A549 (cell line): Measurements from ENCODE around the gene APCDD1L. TPM values are rescaled to one million over a fixed set of nuclear protein-coding genes. Genes with fewer than 3 reads are reported as not detected.

ENCODE experiments used
- ATAC-seq, 2 experiments: fragments of 200-7000 bp in 1 of 2; fragments of >200 bp in 1 of 2; cut with Nextera tagmentation in 1 of 2; cut with Tn5 transposase in 1 of 2; 3 replicates each; pipeline versions ENCODE4 v1.8.0 to v1.9.1; 2018 to 2020; ENCODE audit warnings: mild to moderate bottlenecking in 1 of 2, moderate library complexity in 1 of 2
- CTCF ChIA-PET: fragments of 300-600 bp; sonication (Branson Sonifier 250); formaldehyde crosslinking; extraction: SDS; loops from one replicate; lab custom pipeline; 2021; ENCODE audit warnings: antibody characterized with exemption, inconsistent platforms; lab: Yijun Ruan, JAX
- POLR2A ChIA-PET: fragments of 350-600 bp; formaldehyde crosslinking; extraction: SDS; loops from one replicate; lab custom pipeline; 2021; ENCODE audit warnings: antibody characterized with exemption, inconsistent platforms; lab: Yijun Ruan, JAX
- DNase-seq, 2 experiments: peaks; one replicate each; pipeline versions ENCODE4 v3.0.0 to v3.0.0-alpha.2; 2011 to 2016; ENCODE audit warnings: low read depth in 1 of 2, low spot score in 1 of 2
- FAIRE-seq: peaks from 2 replicates; lab custom pipeline; 2011; peaks lifted over from hg19 to GRCh38; lab: Jason Lieb, UNC
- H3K27ac ChIP-seq, 2 experiments: fragments of >200 bp; sonication (Bioruptor Twin); formaldehyde crosslinking; 3 replicates each; pipeline ENCODE4 v1.5.1; 2016 to 2017
- H3K4me1 ChIP-seq: fragments of >200 bp; sonication (Bioruptor Twin); formaldehyde crosslinking; 3 replicates; pipeline ENCODE4 v1.6.1; 2016
- H3K4me2 ChIP-seq: fragments of >200 bp; sonication (Bioruptor Twin); formaldehyde crosslinking; 3 replicates; pipeline ENCODE4 v1.6.1; 2016
- H3K4me3 ChIP-seq: fragments of >200 bp; sonication (Bioruptor Twin); formaldehyde crosslinking; 3 replicates; pipeline ENCODE4 v1.5.1; 2016
- H3K9me3 ChIP-seq: fragments of >200 bp; sonication (Bioruptor Twin); formaldehyde crosslinking; 3 replicates; pipeline ENCODE4 v1.6.1; 2016
- BCL3 ChIP-seq: fragments of >200 bp; sonication (Bioruptor Twin); formaldehyde crosslinking; IDR thresholded peaks from 3 replicates; pipeline ENCODE4 v1.6.1; 2016
- BHLHE40 ChIP-seq: IDR thresholded peaks from 2 replicates; pipeline ENCODE4 v1.6.1; 2012; ENCODE audit warnings: low read depth, low read length, inconsistent platforms
- CHD4 ChIP-seq: fragments of 200-600 bp; sonication (generic); IDR thresholded peaks from 2 replicates; pipeline ENCODE4 v1.6.1; 2016; ENCODE audit warnings: antibody characterized with exemption, mild to moderate bottlenecking, borderline replicate concordance
- CTCF ChIP-seq: fragments of >200 bp; sonication (Bioruptor Twin); formaldehyde crosslinking; IDR thresholded peaks from 3 replicates; pipeline ENCODE4 v1.5.1; 2016
- EHMT2 ChIP-seq: fragments of 200-600 bp; sonication (generic); IDR thresholded peaks from 2 replicates; pipeline ENCODE4 v1.6.1; 2016; ENCODE audit warnings: antibody characterized with exemption, low read depth, mild to moderate bottlenecking, moderate library complexity
- EP300 ChIP-seq, 2 experiments: fragments of >200 bp; sonication (Bioruptor Twin); formaldehyde crosslinking; IDR thresholded peaks; 2 replicates in 1 of 2; 3 replicates in 1 of 2; pipeline ENCODE4 v1.6.1; 2016 to 2017
- GATA3 ChIP-seq: IDR thresholded peaks from 2 replicates; pipeline ENCODE4 v1.6.1; 2012; ENCODE audit warnings: borderline replicate concordance
- HES2 ChIP-seq: fragments of >200 bp; sonication (Bioruptor Twin); formaldehyde crosslinking; IDR thresholded peaks from 2 replicates; pipeline ENCODE4 v1.6.1; 2016
- HOXA7 ChIP-seq: fragments of 250-450 bp; sonication (Bioruptor Pico); IDR thresholded peaks from 2 replicates; pipeline ENCODE4 v1.5.0; 2020; ENCODE audit warnings: mild to moderate bottlenecking, moderate library complexity
- HOXB13 ChIP-seq: fragments of 250-450 bp; sonication (Bioruptor Pico); IDR thresholded peaks from 2 replicates; pipeline ENCODE4 v1.5.0; 2020; ENCODE audit warnings: low read depth, mild to moderate bottlenecking, moderate library complexity
- HOXB5 ChIP-seq: fragments of 250-450 bp; sonication (Bioruptor Pico); IDR thresholded peaks from 2 replicates; pipeline ENCODE4 v1.5.0; 2020; ENCODE audit warnings: mild to moderate bottlenecking, moderate library complexity
- JUN ChIP-seq, 2 experiments: fragments of >200 bp; sonication (Bioruptor Twin); formaldehyde crosslinking; IDR thresholded peaks; 2 replicates in 1 of 2; 3 replicates in 1 of 2; pipeline ENCODE4 v1.6.1; 2016 to 2017
- MAX ChIP-seq: IDR thresholded peaks from 2 replicates; pipeline ENCODE4 v1.6.1; 2012
- NPAS2 ChIP-seq: fragments of 250-450 bp; sonication (Bioruptor Pico); IDR thresholded peaks from 2 replicates; pipeline ENCODE4 v1.8.0; 2022; ENCODE audit warnings: mild to moderate bottlenecking, moderate library complexity, borderline replicate concordance
- PHF8 ChIP-seq: fragments of 200-600 bp; sonication (generic); IDR thresholded peaks from 2 replicates; pipeline ENCODE4 v1.6.1; 2016; ENCODE audit warnings: low read depth, mild to moderate bottlenecking, antibody characterized with exemption, moderate library complexity, borderline replicate concordance
- POLR2A ChIP-seq: IDR thresholded peaks from 2 replicates; pipeline ENCODE4 v1.6.1; 2012; ENCODE audit warnings: mild to moderate bottlenecking, low read length
- RAD21 ChIP-seq, 2 experiments: fragments of >200 bp in 1 of 2; sonication (Bioruptor Twin) in 1 of 2; formaldehyde crosslinking in 1 of 2; IDR thresholded peaks in 1 of 2; conservative IDR thresholded peaks in 1 of 2; 2 replicates in 1 of 2; 3 replicates in 1 of 2; pipeline ENCODE4 v1.6.1; 2012 to 2018; ENCODE audit warnings: inconsistent platforms in 1 of 2
- RARB ChIP-seq: fragments of 250-450 bp; sonication (Bioruptor Pico); IDR thresholded peaks from 2 replicates; pipeline ENCODE4 v1.8.0; 2021; ENCODE audit warnings: mild to moderate bottlenecking, moderate library complexity
- SMC3 ChIP-seq: fragments of >200 bp; sonication (Bioruptor Twin); formaldehyde crosslinking; IDR thresholded peaks from 3 replicates; pipeline ENCODE4 v1.6.1; 2018; ENCODE audit warnings: inconsistent platforms
- SREBF2 ChIP-seq: fragments of 450-650 bp; IDR thresholded peaks from 2 replicates; pipeline ENCODE4 v1.6.1; 2014; ENCODE audit warnings: mild to moderate bottlenecking, moderate library complexity
- TFCP2L1 ChIP-seq: fragments of 250-450 bp; sonication (Bioruptor Pico); IDR thresholded peaks from 2 replicates; pipeline ENCODE4 v1.5.0; 2021; ENCODE audit warnings: mild to moderate bottlenecking
- ZC3H11A ChIP-seq: fragments of 450-650 bp; IDR thresholded peaks from 2 replicates; pipeline ENCODE4 v1.6.1; 2014; ENCODE audit warnings: antibody characterized with exemption, mild to moderate bottlenecking
- ZFP36 ChIP-seq: fragments of 450-650 bp; IDR thresholded peaks from 2 replicates; pipeline ENCODE4 v1.6.1; 2014; ENCODE audit warnings: borderline replicate concordance; ENCODE audit not compliant: partially characterized antibody
- WGBS: methylation state at CpG from one replicate; pipeline ENCODE4 v1.1.6; 2017; ENCODE audit errors: missing lambda C conversion rate; 5-methylcytosine and 5-hydroxymethylcytosine counted together
- polyA plus RNA-seq, 4 experiments: library from polyadenylated mRNA; depleted of rRNA in 3 of 4; stranded (reverse); fragments of >200 nt; fragmentation: RNase III in 1 of 4; extraction: RNeasy Plus Mini Kit Qiagen cat#74134 plus additional on column Dnase treatment in 1 of 4; gene quantifications; 2 replicates in 3 of 4; 3 replicates in 1 of 4; pipeline ENCODE4 v1.2.3, GENCODE V29; 2011 to 2017

APCDD1L gene
- polyA plus RNA-seq, 2 of the 4 experiments (the other 2 are of a cell fraction) = not detected

GRCh38 chr20:58473453-58474425 lies 41.5 kb downstream of the APCDD1L start:
- TF ChIP-seq ZFP36 = no peak
- no peak for TF ChIP-seq NPAS2 (CRISPR knock-in tag)
- no peak for TF ChIP-seq RARB (CRISPR knock-in tag)
- WGBS = 75% methylated on average over 13 of the region's 13 CpGs
- H3K4me2 ChIP-seq = no peak overlapping the region
- ChIA-PET CTCF (no interaction called here), POLR2A (no interaction called here)
- FAIRE-seq = no peak
- no peaks in the 10 kb centered on the region for H3K4me1 ChIP-seq
- no peak for ATAC-seq
- DNase-seq = no peak
- H3K27ac ChIP-seq = no peak overlapping the region
- H3K4me3 ChIP-seq = no peak overlapping the region
- H3K9me3 ChIP-seq = peaks cover 21% of the 10 kb centered on the region; the same call in 2 of the 3 replicates

- Histone ChIP-seq H3K4me3 (no peak overlapping the region), H3K9me3 (peaks cover 8% of the 10 kb centered on the region; the same call in 1 of the 3 replicates), H3K4me1 (no peaks in the 10 kb centered on the region), H3K27ac (no peak overlapping the region), H3K4me2 (no peak overlapping the region)
- no peak for DNase-seq
- ChIA-PET CTCF (interaction anchor here (0.6 to 1.1 kb wide), 3 partner anchors 9 to 14 kb away, joined by 3 read pairs; no protein-coding TSS in a partner anchor), POLR2A (no interaction called here)
- 76% methylated on average over 18 of the region's 20 CpGs for WGBS
- ATAC-seq = no peak
- no peak for TF ChIP-seq ZC3H11A
- no peak for TF ChIP-seq EP300 (IDR thresholded peaks at IDR 0.05)
- TF ChIP-seq SREBF2 = no peak
- no peak for TF ChIP-seq CTCF
- TF ChIP-seq GATA3 = no peak
- FAIRE-seq = no peak
These were observed 42.8 kb downstream of the APCDD1L start for GRCh38 chr20:58472273-58473018.

GRCh38 chr20:58471193-58472164 lies 43.7 kb downstream of the APCDD1L start:
- DNase-seq (no peak), ATAC-seq (peak in 1 of 2 experiments; percentile 25; a peak in 2 of 6 replicates), FAIRE-seq (no peak)
- Histone ChIP-seq H3K4me2 (no peak overlapping the region), H3K27ac (no peak overlapping the region), H3K9me3 (peaks cover 1% of the 10 kb centered on the region; the same call in 1 of the 3 replicates), H3K4me1 (no peaks in the 10 kb centered on the region), H3K4me3 (no peak overlapping the region)
- ChIA-PET CTCF (interaction anchor here (0.9 kb wide), 1 partner anchor 180 kb away, joined by 3 read pairs; the partner anchor contains the start of gene STX16), POLR2A (no interaction called here)
- WGBS = 76% methylated on average over 11 of the region's 26 CpGs
- TF ChIP-seq HOXA7 (no peak), POLR2A (no peak), BHLHE40 (no peak), CHD4 (no peak), CTCF (no peak), RAD21 (conservative IDR thresholded peaks at IDR 0.05 in 1 of 2, IDR thresholded peaks at IDR 0.05 in 1 of 2) (no peak), MAX (no peak), TFCP2L1 (CRISPR knock-in tag) (no peak), SMC3 (no peak), PHF8 (no peak), NPAS2 (CRISPR knock-in tag) (no peak), HES2 (no peak), EHMT2 (no peak), HOXB5 (CRISPR knock-in tag) (no peak), HOXB13 (CRISPR knock-in tag) (no peak), BCL3 (no peak), JUN (IDR thresholded peaks at IDR 0.05) (no peak)
